Left lung (tissue), 10 donors: ENCODE measurements around the gene NLN. TPM values are rescaled to one million over a fixed set of nuclear protein-coding genes. Genes with fewer than 3 reads are reported as not detected.

Source experiments
- ATAC-seq: fragments of 200-7000 bp; cut with Tn5 transposase; one replicate; pipeline ENCODE4 v1.9.1; 2020; ENCODE audit warnings: moderate library complexity
- DNase-seq, 4 donors: peaks; one replicate each; pipeline ENCODE4 v3.0.0-alpha.2; 2013 to 2020
- H3K27ac ChIP-seq, 2 donors: fragments of 200-600 bp; sonication (generic) in 1 of 2; one replicate each; pipeline versions ENCODE4 v1.5.0 to v1.8.0; 2020 to 2021
- H3K27me3 ChIP-seq, 2 donors: fragments of 200-600 bp; sonication (generic) in 1 of 2; one replicate each; pipeline versions ENCODE4 v1.5.0 to v1.8.0; 2020 to 2021
- H3K36me3 ChIP-seq, 2 donors: fragments of 200-600 bp; sonication (generic) in 1 of 2; one replicate each; pipeline versions ENCODE4 v1.5.0 to v1.8.0; 2020 to 2021
- H3K4me1 ChIP-seq, 2 donors: fragments of 200-600 bp; one replicate each; pipeline ENCODE4 v1.8.0; 2021
- H3K4me3 ChIP-seq, 2 donors: fragments of 200-600 bp; sonication (generic) in 1 of 2; one replicate each; pipeline versions ENCODE4 v1.5.0 to v1.8.0; 2020 to 2021; ENCODE audit warnings: mild to moderate bottlenecking in 1 of 2
- H3K9me3 ChIP-seq, 2 donors: fragments of 200-600 bp; sonication (generic) in 1 of 2; one replicate each; pipeline versions ENCODE4 v1.5.0 to v1.8.0; 2020 to 2021
- intact Hi-C, 2 donors: fragments of 100-400 bp; cut with DNase I; formaldehyde crosslinking; loops; one replicate each; pipeline versions ENCODE4 v1.11.2 to v1.14.2; 2022
- polyA plus RNA-seq, 6 donors: library from polyadenylated mRNA; unstranded; fragments of 120-200 nt; gene quantifications; one replicate each; pipeline ENCODE4 v1.2.1, GENCODE V29; 2013; ENCODE audit not compliant: insufficient read length in 6 of 6
- total RNA-seq, 2 donors: library from RNA; stranded (reverse); fragmentation: NEBNext Ultra II Directional; extraction: Animal tissue kit (Norgen Biotek cat#: 25700); gene quantifications; one replicate each; pipeline ENCODE4 v1.2.1, GENCODE V29; 2021
- TF ChIP-seq, protein P1 (sequence below), 2 donors: fragments of 200-600 bp; sonication (generic) in 1 of 2; IDR thresholded peaks; one replicate each; pipeline versions ENCODE4 v1.5.0 to v1.8.0; 2021; ENCODE audit warnings: antibody characterized with exemption in 2 of 2
- donor health status: DM: no; HTN: yes; CAD: no.
- donor health status: DM: no; HTN: no; CAD: no.

The NLN gene
- total and polyA plus RNA-seq, 8 donors = 18.0 to 29.1 (median 22.3) TPM

DNA sequence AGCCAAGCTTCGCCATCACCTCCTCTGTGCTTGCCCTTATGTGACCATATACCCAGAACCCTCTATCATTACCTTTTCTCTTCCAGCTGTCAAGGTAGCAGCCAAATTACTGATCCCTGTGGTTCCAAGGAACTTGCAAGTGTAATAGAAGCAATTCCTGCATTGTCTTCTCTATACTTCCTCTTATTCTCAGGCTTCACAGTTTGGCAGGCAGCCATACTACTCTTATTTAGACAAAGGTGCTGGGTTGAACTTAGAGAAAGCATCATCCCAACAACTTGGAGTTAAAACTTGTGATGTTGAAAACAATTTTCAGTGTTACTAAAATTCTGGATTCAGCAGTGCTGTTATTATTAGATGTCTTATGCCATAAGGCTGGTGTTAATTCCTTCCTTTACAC is 93.2 kb downstream of the NLN start:
- Histone ChIP-seq H3K27ac (no peak overlapping the region), H3K4me1 (no peaks in the 10 kb centered on the region), H3K36me3 (peaks cover 0 to 14% of the 10 kb centered on the region in 2 donors), H3K9me3 (no peaks in the 10 kb centered on the region), H3K27me3 (no peaks in the 10 kb centered on the region), H3K4me3 (no peak overlapping the region)
- intact Hi-C loops = no loop called here
- DNase-seq (no peak), ATAC-seq (no peak)
- TF ChIP-seq, protein P1, sequence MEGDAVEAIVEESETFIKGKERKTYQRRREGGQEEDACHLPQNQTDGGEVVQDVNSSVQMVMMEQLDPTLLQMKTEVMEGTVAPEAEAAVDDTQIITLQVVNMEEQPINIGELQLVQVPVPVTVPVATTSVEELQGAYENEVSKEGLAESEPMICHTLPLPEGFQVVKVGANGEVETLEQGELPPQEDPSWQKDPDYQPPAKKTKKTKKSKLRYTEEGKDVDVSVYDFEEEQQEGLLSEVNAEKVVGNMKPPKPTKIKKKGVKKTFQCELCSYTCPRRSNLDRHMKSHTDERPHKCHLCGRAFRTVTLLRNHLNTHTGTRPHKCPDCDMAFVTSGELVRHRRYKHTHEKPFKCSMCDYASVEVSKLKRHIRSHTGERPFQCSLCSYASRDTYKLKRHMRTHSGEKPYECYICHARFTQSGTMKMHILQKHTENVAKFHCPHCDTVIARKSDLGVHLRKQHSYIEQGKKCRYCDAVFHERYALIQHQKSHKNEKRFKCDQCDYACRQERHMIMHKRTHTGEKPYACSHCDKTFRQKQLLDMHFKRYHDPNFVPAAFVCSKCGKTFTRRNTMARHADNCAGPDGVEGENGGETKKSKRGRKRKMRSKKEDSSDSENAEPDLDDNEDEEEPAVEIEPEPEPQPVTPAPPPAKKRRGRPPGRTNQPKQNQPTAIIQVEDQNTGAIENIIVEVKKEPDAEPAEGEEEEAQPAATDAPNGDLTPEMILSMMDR (IDR thresholded peaks at IDR 0.05) = no peak

- Histone ChIP-seq H3K36me3 (peaks cover 0 to 8% of the 10 kb centered on the region in 2 donors), H3K9me3 (no peaks in the 10 kb centered on the region), H3K27ac (no peak overlapping the region), H3K27me3 (no peaks in the 10 kb centered on the region), H3K4me3 (no peak overlapping the region), H3K4me1 (no peaks in the 10 kb centered on the region)
- TF ChIP-seq, protein P1 (IDR thresholded peaks at IDR 0.05) = no peak
- intact Hi-C loops = no loop called here
- DNase-seq (no peak), ATAC-seq (no peak)
Measured at GRCh38 chr5:65816729-65817128, 94.7 kb downstream of the NLN start.

DNA sequence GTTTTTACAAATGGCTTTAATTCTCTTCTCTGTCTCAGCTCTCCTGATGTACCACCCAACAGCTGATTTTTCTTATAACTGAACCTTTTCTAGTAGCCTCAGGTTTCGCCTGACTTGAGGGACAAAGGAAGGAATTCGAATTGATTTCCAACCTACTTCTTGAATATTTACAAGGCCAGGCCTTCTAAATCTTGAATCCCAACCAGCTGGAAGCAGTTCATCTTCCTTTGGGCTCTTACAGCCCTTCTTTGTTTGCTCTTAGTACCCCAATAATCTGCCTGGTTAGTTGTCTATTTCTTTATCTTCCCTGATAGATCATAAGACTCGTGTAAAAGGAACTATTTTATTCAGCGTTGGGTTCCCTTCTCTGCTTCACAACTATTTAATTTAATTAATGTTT is 95.9 kb downstream of the NLN start:
- TF ChIP-seq, protein P1 (IDR thresholded peaks at IDR 0.05) = no peak
- Histone ChIP-seq H3K4me3 (no peak overlapping the region), H3K27ac (no peak overlapping the region), H3K4me1 (no peaks in the 10 kb centered on the region), H3K36me3 (peaks cover 0 to 8% of the 10 kb centered on the region in 2 donors), H3K27me3 (no peaks in the 10 kb centered on the region), H3K9me3 (no peaks in the 10 kb centered on the region)
- intact Hi-C loops = no loop called here
- DNase-seq (no peak), ATAC-seq (no peak)

GRCh38 chr5:65818592-65818991 is 96.6 kb downstream of the NLN start:
- DNase-seq = no peak

DNA sequence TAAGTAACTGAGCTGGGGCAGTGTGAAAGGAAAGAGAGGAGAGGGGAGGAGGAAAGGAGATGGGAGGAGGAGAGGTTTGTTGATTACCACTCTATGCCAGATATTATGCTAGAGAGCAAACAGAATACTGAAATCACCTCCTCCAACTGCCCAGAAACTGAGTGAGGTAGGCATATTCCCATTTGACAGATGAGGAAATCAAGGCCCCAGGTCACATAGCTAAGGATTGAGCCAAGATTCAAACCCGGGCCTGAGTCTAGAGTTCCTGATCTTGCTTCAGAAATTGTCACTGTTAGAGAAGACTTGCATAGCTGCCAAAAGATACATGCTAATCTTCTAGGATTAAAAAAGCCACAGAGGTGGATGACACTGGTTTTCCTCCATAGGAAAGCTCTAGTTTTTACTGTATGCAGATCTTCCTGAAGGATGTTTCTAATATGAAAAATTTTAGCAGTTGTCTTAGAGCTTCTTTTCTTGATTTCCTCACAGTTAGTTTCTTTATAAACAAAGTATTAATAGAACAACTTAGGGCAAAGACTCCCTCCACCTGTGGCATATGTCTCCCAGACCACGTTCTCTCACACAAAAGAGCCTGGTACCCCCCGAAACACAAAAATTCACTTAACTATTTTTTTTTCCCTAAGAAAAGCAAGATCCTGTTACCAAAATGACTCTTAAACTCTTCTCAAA is 97.4 kb downstream of the NLN start:
- Histone ChIP-seq H3K27me3 (no peaks in the 10 kb centered on the region), H3K4me3 (no peak overlapping the region), H3K36me3 (peaks cover 0 to 1% of the 10 kb centered on the region in 2 donors), H3K9me3 (no peaks in the 10 kb centered on the region), H3K4me1 (no peaks in the 10 kb centered on the region), H3K27ac (no peak overlapping the region)
- ATAC-seq = no peak
- intact Hi-C loops = no loop called here
- TF ChIP-seq, protein P1 (IDR thresholded peaks at IDR 0.05) = no peak
- no peak for DNase-seq

More at GRCh38 chr5:65818592-65818991, 96.6 kb downstream of the NLN start:
- H3K27me3 ChIP-seq = no peaks in the 10 kb centered on the region
- intact Hi-C loops = no loop called here
- H3K9me3 ChIP-seq = no peaks in the 10 kb centered on the region
- TF ChIP-seq, protein P1 (IDR thresholded peaks at IDR 0.05) = no peak
- H3K27ac ChIP-seq = no peak overlapping the region
- no peak overlapping the region for H3K4me3 ChIP-seq
- H3K4me1 ChIP-seq = no peaks in the 10 kb centered on the region
- peaks cover 0 to 8% of the 10 kb centered on the region in 2 donors for H3K36me3 ChIP-seq
- no peak for ATAC-seq
